ENCODE results near the gene CAMK2D.

Gene CAMK2D

DNA sequence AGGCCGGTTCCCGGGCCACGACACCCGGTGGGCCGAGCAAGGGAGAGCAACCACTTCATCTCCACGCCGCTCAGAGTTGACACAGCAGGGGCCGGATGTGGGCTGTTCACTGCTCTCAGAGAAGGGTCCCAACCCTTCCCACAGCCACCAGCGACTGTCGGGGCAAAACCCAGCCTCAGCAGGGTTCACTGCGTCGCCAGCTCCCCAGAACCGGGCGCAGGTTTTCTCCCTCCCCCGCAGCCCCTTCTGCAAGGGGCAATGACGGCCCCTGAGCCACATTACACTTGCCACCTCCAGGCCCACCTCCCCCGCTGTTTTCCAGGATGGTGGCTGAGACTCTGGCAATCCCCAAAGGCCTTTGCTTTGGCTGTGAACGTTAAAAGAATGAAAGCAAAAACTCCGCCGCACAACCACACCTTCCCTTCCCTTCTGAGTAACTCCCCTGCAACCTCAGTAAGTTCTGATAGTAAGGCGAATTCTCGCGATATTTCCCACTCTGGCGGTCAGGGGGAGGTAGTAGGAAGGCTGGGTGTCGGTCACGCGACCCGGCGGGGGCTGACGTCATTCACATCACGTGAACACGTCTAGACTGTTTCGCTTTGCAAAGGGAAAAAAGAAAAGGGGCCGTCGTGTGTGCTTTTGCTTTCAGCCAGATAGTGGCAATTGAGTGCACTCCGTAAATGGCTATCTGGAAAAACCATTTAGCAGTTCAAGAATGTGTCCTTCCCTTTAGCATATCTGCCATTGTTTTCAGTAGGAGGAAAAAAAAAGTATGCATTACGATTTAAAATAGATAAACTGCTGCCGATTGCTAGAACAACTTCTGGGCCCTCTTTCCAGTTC, 869 bp upstream of the CAMK2D start:
- peak; percentile 91 for DNase-seq

DNA sequence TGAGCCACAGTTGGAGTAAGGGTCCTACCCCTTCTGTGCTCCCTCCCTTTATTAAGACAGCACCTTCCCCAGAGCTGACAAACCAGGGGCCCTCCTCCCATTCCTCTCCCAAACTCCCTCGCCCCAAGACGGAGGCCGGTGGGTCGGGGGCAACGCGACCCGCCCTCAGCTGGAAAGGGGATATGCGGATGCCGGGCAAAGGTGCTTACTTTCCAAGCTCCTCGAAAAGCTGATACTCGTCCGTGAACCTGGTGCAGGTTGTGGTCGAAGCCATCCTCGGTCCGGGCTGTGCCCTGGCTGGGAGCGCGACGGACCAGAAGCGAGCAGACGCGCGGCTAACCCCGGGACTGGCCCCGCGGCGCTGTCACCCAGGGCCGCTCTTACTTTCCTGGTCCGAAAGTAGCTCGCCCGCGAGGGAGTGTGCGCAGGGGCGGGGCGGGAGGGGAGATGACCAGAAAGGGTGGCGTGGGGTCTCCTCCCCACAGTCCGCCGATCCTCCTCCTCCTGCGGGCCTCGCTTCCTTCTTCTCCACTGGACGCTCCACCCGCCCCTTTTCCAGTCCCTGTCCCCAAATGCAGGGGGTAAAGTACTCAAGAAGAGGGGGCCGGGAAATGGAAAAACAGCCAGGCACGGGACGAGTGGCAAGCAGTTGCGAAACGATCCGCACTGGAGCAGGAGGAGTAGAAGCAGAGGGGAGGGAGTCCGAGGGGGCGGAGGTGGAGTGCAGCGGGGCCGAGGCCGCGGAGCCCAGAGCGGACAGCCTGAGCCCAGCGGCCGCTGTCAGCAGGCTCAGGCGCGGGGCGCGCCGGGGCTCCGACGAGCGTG, 531 bp downstream of the CAMK2D start:
- no peak for DNase-seq

- DNase-seq, result peak; percentile 50
Observed at GRCh38 chr4:113760094-113760794, 1.3 kb downstream of the CAMK2D start.

DNA sequence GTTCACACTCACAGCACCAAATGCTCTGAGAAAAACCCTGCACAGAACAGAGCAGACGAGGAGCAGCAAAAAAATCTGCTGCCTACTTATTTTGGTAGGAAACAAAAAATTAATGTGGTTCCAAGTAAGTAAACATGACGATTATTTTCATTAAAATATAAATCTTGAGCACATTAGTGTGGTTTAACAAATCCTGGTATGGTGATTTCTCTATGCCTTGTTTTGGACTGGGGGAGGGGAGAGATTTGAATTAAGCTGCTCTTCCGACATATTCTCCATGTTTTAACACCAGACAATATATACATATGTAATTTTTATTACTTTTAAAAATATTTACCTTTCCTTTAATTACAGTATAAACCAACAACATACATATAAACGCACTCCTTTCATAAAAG, 1.8 kb downstream of the CAMK2D start:
- DNase-seq, result peak; percentile 34

DNA sequence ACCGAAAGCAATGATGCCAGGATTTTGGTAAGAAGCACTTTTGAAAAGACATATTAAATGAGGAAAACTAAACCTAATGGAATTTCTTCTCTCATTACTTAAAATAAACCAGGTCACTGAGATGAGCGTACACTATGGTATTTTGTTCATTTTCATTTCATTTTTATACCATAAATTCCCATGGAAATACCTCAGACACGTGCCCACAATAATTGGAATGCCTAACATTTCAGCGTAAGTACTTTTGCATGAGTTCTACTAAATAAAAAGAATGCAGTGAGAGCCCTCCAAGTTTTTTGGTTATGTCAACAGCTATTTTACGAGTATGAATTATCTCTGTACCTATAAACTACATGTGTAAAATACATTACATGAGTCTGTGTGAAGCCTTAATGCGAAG, 3.2 kb downstream of the CAMK2D start:
- no peak for DNase-seq

DNA sequence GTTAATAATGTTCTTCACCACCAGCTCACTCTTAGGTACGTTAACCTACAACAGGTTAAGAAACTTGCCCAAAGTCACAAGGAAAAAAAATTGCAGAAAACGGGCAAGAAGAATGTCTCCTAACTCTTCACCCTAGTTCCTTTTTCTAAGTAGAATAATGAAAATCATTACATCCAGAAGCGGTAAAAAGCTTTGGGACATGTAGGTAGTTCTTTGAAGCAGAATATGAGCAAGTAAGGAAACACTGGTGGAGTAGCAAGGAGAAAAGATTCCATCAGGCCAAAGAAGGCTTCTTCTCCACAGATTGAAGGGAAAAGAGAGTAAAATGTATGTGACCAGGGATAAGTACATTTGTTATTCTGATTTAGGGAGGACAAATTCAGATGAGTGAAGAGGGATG, 4.1 kb downstream of the CAMK2D start:
- DNase-seq, result no peak

GRCh38 chr4:113756005-113756410, 5.5 kb downstream of the CAMK2D start:
- no peak for DNase-seq

- DNase-seq, result no peak
Observed at GRCh38 chr4:113750734-113751133, 10.8 kb downstream of the CAMK2D start.

GRCh38 chr4:113750296-113750695, 11.2 kb downstream of the CAMK2D start:
- DNase-seq, result no peak

DNA sequence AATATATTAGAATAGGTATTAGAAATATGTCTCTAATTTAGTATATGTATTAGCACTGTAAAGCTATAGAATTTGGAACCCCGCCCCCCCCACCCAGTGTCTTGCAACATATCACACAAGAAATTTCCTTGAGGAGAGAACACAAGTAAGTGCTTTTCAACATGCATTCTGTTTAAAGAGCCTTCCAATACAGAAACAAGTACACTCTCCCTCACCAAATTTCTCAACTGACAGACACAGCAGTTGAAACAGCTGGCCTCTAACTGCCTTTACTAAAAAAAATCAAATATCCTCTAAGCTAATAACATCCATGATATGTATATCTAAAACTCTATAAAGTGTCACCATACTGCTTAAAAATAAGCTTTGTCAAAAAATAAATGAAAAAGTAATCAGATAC, 12.4 kb downstream of the CAMK2D start:
- no peak for DNase-seq

- no peak for DNase-seq
Observed at GRCh38 chr4:113747949-113748348, 13.6 kb downstream of the CAMK2D start.

GRCh38 chr4:113745711-113746110, 15.8 kb downstream of the CAMK2D start:
- no peak for DNase-seq

GRCh38 chr4:113744667-113745240, 16.8 kb downstream of the CAMK2D start:
- DNase-seq, result no peak

DNA sequence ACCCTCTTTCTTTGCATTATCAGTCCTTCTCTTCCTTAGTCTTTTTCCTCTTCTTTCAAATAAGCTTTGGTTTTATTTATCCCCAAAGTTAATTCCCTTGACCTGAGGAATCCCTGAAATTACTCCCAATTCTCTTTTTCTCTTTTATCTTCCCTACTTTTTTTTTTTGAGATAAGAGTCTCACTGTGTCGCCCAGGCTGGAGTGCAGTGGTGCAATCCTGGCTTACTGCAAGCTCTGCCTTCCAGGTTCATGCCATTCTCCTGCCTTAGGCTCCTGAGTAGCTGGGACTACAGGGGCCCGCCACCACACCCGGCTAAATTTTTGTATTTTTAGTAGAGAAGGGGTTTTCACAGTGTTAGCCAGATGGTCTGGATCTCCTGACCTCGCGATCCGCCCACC, 17.8 kb downstream of the CAMK2D start:
- DNase-seq, result no peak

- DNase-seq, result no peak
Observed at GRCh38 chr4:113742643-113743042, 18.9 kb downstream of the CAMK2D start.

DNA sequence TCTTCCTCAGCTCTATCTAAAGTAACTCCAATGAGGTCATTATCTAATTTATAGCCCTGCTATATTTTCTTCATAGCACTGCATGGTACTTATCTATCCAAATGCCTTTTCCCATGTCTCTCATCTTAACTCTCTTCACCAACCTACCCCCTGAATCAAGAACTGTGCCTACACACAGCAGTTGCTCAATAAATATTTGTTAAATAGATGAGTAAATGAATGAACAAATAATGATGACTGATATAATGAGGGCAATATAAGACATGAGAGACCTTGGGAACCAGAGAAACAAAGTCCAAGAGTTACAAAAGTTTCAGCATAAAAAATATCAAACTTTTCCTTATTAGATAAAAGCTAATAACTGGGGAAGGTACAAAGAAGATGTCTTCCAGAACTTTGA, 19.6 kb downstream of the CAMK2D start:
- DNase-seq, result no peak

- DNase-seq, result no peak
Observed at GRCh38 chr4:113740857-113741379, 20.6 kb downstream of the CAMK2D start.

DNA sequence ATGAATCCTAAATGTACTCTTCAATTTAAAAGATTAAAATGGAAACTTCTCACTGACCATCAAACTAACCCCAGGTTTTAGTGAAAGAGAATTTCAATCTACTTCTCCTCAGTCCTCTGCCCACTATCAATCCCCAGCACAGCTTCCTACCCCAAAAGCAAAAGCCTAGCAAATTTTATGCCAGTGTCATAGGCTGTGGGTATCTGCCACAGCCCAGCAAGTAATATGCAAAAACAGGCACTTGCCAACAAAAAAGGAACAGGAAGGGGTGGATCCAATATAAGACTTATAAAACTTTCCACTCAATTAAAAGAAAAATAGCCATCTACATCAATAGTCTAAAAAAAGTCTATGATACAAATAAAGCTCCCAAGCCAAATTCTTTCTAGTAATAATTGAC, 22.3 kb downstream of the CAMK2D start:
- DNase-seq, result no peak

GRCh38 chr4:113738251-113738650, 23.3 kb downstream of the CAMK2D start:
- peak; percentile 33 for DNase-seq

- DNase-seq, result no peak
Observed at GRCh38 chr4:113733685-113734084, 27.9 kb downstream of the CAMK2D start.

- no peak for DNase-seq
Observed at GRCh38 chr4:113732967-113733527, 28.5 kb downstream of the CAMK2D start.

DNA sequence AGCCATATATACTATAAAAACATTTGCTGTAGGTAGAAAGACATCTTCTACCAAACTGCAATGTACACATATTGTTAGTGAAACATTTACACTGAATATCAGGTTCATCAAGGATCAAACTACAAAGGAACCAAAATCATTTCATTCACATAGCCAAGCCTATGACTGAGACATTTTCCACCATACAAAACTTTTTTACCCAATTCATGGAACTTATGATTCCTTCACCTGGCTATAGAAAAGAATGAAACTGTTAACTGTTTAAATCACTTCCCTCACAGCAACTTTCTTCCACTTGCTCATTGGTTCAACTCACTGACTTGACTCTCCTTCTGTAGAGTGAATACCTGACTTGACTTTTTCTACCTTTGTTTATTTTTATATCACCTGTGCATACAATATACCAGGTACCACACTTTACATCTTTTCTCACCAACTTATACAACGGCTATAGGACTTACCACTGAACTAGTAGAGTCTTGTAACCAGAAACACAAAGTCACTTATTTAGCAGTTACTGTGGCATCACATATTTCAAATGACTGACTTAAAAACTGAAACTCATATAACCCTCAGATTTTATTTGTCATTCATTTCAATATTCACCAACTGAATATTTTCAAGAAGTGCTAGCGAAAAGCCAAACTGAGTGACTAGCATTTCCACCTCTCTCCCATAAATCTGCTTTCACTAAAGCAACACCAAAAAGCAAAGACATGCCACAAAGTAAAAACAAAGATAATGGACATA, 30.9 kb downstream of the CAMK2D start:
- no peak for DNase-seq
